Pancreas (tissue), 10 donors: ENCODE results near the gene CD4. TPM values are rescaled to one million over a fixed set of nuclear protein-coding genes. Genes with fewer than 3 reads are reported as not detected.

ENCODE experiments used
- ATAC-seq, 4 donors: fragments of 200-7000 bp; cut with Tn5 transposase; one replicate each; pipeline versions ENCODE4 v1.8.0 to v1.9.1; 2020; ENCODE audit warnings: mild to moderate bottlenecking in 4 of 4, moderate library complexity in 4 of 4
- DNase-seq, 6 donors: peaks; one replicate each; pipeline ENCODE4 v3.0.0-alpha.2; 2020
- FAIRE-seq: peaks from 2 replicates; lab custom pipeline; 2012; peaks lifted over from hg19 to GRCh38; lab: Jason Lieb, UNC
- H3K27ac ChIP-seq, 4 donors: fragments of 200-600 bp; sonication (generic); 1 replicate in 3 of 4; 2 replicates in 1 of 4; pipeline versions ENCODE4 v1.5.0 to v1.8.0; 2020
- H3K27me3 ChIP-seq, 4 donors: fragments of 200-600 bp; one replicate each; pipeline ENCODE4 v1.8.0; 2021
- H3K36me3 ChIP-seq, 3 donors: fragments of 200-600 bp; sonication (generic) in 1 of 3; one replicate each; pipeline versions ENCODE4 v1.5.0 to v1.8.0; 2020 to 2021
- H3K4me1 ChIP-seq, 3 donors: fragments of 200-600 bp; one replicate each; pipeline ENCODE4 v1.8.0; 2021
- H3K4me3 ChIP-seq, 4 donors: fragments of 200-600 bp; sonication (generic) in 2 of 4; one replicate each; pipeline versions ENCODE4 v1.5.0 to v1.8.0; 2020 to 2021
- H3K9me3 ChIP-seq, 4 donors: fragments of 200-600 bp; one replicate each; pipeline ENCODE4 v1.8.0; 2021
- CTCF ChIP-seq, 4 donors: fragments of 200-600 bp; sonication (generic) in 3 of 4; IDR thresholded peaks; one replicate each; pipeline versions ENCODE4 v1.5.0 to v1.8.0; 2021; ENCODE audit warnings: antibody characterized with exemption in 4 of 4
- WGBS, 2 donors: extraction: QIAGEN DNeasy Blood & Tissue Kit; methylation state at CpG; one replicate each; pipeline ENCODE4 v1.1.7; 2013; 5-methylcytosine and 5-hydroxymethylcytosine counted together
- intact Hi-C, 3 donors: fragments of 100-400 bp; cut with DNase I; formaldehyde crosslinking; loops; one replicate each; pipeline versions ENCODE4 v1.11.1 to v1.14.2; 2022
- polyA plus RNA-seq, 2 donors: library from polyadenylated mRNA; stranded (reverse); fragments of 200-250 nt; gene quantifications; one replicate each; pipeline ENCODE4 v1.2.3, GENCODE V29; 2013
- total RNA-seq, 6 donors: library from RNA; stranded (reverse); fragmentation: NEBNext Ultra II Directional in 4 of 6; extraction: Animal tissue kit (Norgen Biotek cat#: 25700) in 4 of 6; gene quantifications; one replicate each; pipeline versions ENCODE4 v1.2.1 to v1.2.4, GENCODE V29; 2021 to 2023
- donor health status: healthy with polysubstance abuse.
- donor health status: DM: no; HTN: no; CAD: no; lungs with moderate emphysema.
- donor health status: DM: no; HTN: no; CAD: no.
- donor health status: control.
- donor health status: control.
- donor health status: Bipolar disorder and iron deficiency.
- donor health status: DM: yes; HTN: yes; CAD: no.
- donor health status: DM: no; HTN: no; CAD: no.
- donor health status: DM: no; HTN: no; CAD: no.
- donor health status: DM: yes; HTN: yes; CAD: no.

The CD4 gene
- total and polyA plus RNA-seq, 8 donors: 1.2 to 19.9 (median 2.1) TPM

- H3K27me3 ChIP-seq: no peaks in the 10 kb centered on the region
- H3K36me3 ChIP-seq: no peaks in the 10 kb centered on the region
- WGBS, 2 donors: 84 to 85% methylated on average over 9 of the region's 9 CpGs
- no peak overlapping the region for H3K27ac ChIP-seq
- no peak for DNase-seq
- intact Hi-C loops: loop anchor here in 1 of 3 donors (5.0 kb wide), 1 partner anchor 47 kb away; no protein-coding TSS in a partner anchor
- TF ChIP-seq CTCF (IDR thresholded peaks at IDR 0.05): no peak
- ATAC-seq: no peak
- no peaks in the 10 kb centered on the region for H3K4me1 ChIP-seq
- no peaks in the 10 kb centered on the region for H3K9me3 ChIP-seq
- FAIRE-seq: no peak
- no peak overlapping the region for H3K4me3 ChIP-seq
Observed at GRCh38 chr12:6783828-6784227, 5.5 kb upstream of the CD4 start.

GRCh38 chr12:6784296-6784695 lies 5.0 kb upstream of the CD4 start:
- intact Hi-C loops: loop anchor here in 1 of 3 donors (5.0 kb wide), 1 partner anchor 47 kb away; no protein-coding TSS in a partner anchor
- TF ChIP-seq CTCF (IDR thresholded peaks at IDR 0.05): no peak
- 59 to 66% methylated on average over 5 of the region's 5 CpGs for WGBS, 2 donors
- Histone ChIP-seq H3K9me3 (no peaks in the 10 kb centered on the region), H3K36me3 (no peaks in the 10 kb centered on the region), H3K27me3 (no peaks in the 10 kb centered on the region), H3K27ac (no peak overlapping the region), H3K4me1 (no peaks in the 10 kb centered on the region), H3K4me3 (no peak overlapping the region)
- no peak for FAIRE-seq
- ATAC-seq: no peak
- DNase-seq: no peak

- no peaks in the 10 kb centered on the region for H3K27me3 ChIP-seq
- H3K4me3 ChIP-seq: no peak overlapping the region
- H3K9me3 ChIP-seq: no peaks in the 10 kb centered on the region
- no peak for DNase-seq
- FAIRE-seq: no peak
- no peak for ATAC-seq
- H3K36me3 ChIP-seq: no peaks in the 10 kb centered on the region
- intact Hi-C loops: loop anchor here in 1 of 3 donors (5.0 kb wide), 1 partner anchor 47 kb away; no protein-coding TSS in a partner anchor
- WGBS, 2 donors: 71 to 72% methylated on average over 5 of the region's 5 CpGs
- H3K4me1 ChIP-seq: no peaks in the 10 kb centered on the region
- no peak for TF ChIP-seq CTCF (IDR thresholded peaks at IDR 0.05)
- no peak overlapping the region for H3K27ac ChIP-seq
Observed at GRCh38 chr12:6784761-6785160, 4.6 kb upstream of the CD4 start.

GRCh38 chr12:6786416-6787094 lies 2.8 kb upstream of the CD4 start:
- intact Hi-C loops: no loop called here
- Histone ChIP-seq H3K4me3 (no peak overlapping the region), H3K4me1 (no peaks in the 10 kb centered on the region), H3K27ac (no peak overlapping the region), H3K36me3 (no peaks in the 10 kb centered on the region), H3K27me3 (no peaks in the 10 kb centered on the region), H3K9me3 (no peaks in the 10 kb centered on the region)
- DNase-seq (no peak), ATAC-seq (no peak), FAIRE-seq (no peak)
- no peak for TF ChIP-seq CTCF (IDR thresholded peaks at IDR 0.05)
- WGBS, 2 donors: 66 to 76% methylated on average over 9 of the region's 9 CpGs

- no peak for FAIRE-seq
- H3K9me3 ChIP-seq: no peaks in the 10 kb centered on the region
- intact Hi-C loops: no loop called here
Observed at GRCh38 chr12:6787309-6787708, 2.0 kb upstream of the CD4 start.

More at GRCh38 chr12:6787309-6787708, 2.0 kb upstream of the CD4 start:
- H3K36me3 ChIP-seq: no peaks in the 10 kb centered on the region
- no peaks in the 10 kb centered on the region for H3K27me3 ChIP-seq
- 90 to 92% methylated on average over 5 of the region's 5 CpGs for WGBS, 2 donors
- H3K27ac ChIP-seq: no peak overlapping the region
- TF ChIP-seq CTCF (IDR thresholded peaks at IDR 0.05): no peak
- no peak for ATAC-seq
- no peaks in the 10 kb centered on the region for H3K4me1 ChIP-seq
- DNase-seq: no peak
- no peak overlapping the region for H3K4me3 ChIP-seq
